RWPE2 (cell line): ENCODE measurements around the gene C19orf25.

ENCODE experiments used
- ATAC-seq: fragments of 200-7000 bp; cut with Tn5 transposase; 3 replicates; pipeline ENCODE4 v1.9.1; 2021; ENCODE audit warnings: low read depth
- DNase-seq: peaks from one replicate; pipeline ENCODE4 v3.0.0-alpha.2; 2020; ENCODE audit warnings: low spot score
- H3K27ac ChIP-seq: fragments of 450-650 bp; 2 replicates; pipeline ENCODE4 v1.5.1; 2017; ENCODE audit warnings: mild to moderate bottlenecking; ENCODE audit not compliant: poor library complexity, severe bottlenecking
- H3K27me3 ChIP-seq: fragments of 250-450 bp; sonication (Bioruptor Pico); 2 replicates; pipeline ENCODE4 v1.5.1; 2021; ENCODE audit warnings: mild to moderate bottlenecking, moderate library complexity; ENCODE audit not compliant: insufficient read depth, poor library complexity, severe bottlenecking
- H3K36me3 ChIP-seq: fragments of 250-450 bp; sonication (Bioruptor Pico); 2 replicates; pipeline ENCODE4 v1.5.1; 2020; ENCODE audit warnings: low read depth, mild to moderate bottlenecking, moderate library complexity
- H3K4me1 ChIP-seq: fragments of 250-450 bp; sonication (Bioruptor Pico); 2 replicates; pipeline ENCODE4 v1.5.1; 2021; ENCODE audit warnings: mild to moderate bottlenecking, moderate library complexity; ENCODE audit not compliant: insufficient read depth, poor library complexity, severe bottlenecking
- H3K4me3 ChIP-seq: fragments of 250-450 bp; sonication (Bioruptor Pico); 2 replicates; pipeline ENCODE4 v1.5.1; 2021; ENCODE audit warnings: mild to moderate bottlenecking, moderate library complexity; ENCODE audit not compliant: severe bottlenecking
- H3K9me3 ChIP-seq: fragments of 250-450 bp; sonication (Bioruptor Pico); 2 replicates; pipeline ENCODE4 v1.5.1; 2021; ENCODE audit warnings: mild to moderate bottlenecking, moderate library complexity; ENCODE audit not compliant: severe bottlenecking
- TF ChIP-seq, protein P1 (sequence below): fragments of 450-650 bp; IDR thresholded peaks from one replicate; pipeline ENCODE4 v1.5.1; 2017; ENCODE audit warnings: mild to moderate bottlenecking, moderate library complexity; ENCODE audit not compliant: poor library complexity, severe bottlenecking

Gene C19orf25

GRCh38 chr19:1433119-1434039, 45.6 kb downstream of the C19orf25 start:
- Histone ChIP-seq H3K4me1 (no peaks in the 10 kb centered on the region), H3K36me3 (peaks cover 63% of the 10 kb centered on the region), H3K4me3 (no peak overlapping the region), H3K27ac (no peak overlapping the region), H3K9me3 (no peaks in the 10 kb centered on the region), H3K27me3 (no peaks in the 10 kb centered on the region)
- TF ChIP-seq, protein P1, sequence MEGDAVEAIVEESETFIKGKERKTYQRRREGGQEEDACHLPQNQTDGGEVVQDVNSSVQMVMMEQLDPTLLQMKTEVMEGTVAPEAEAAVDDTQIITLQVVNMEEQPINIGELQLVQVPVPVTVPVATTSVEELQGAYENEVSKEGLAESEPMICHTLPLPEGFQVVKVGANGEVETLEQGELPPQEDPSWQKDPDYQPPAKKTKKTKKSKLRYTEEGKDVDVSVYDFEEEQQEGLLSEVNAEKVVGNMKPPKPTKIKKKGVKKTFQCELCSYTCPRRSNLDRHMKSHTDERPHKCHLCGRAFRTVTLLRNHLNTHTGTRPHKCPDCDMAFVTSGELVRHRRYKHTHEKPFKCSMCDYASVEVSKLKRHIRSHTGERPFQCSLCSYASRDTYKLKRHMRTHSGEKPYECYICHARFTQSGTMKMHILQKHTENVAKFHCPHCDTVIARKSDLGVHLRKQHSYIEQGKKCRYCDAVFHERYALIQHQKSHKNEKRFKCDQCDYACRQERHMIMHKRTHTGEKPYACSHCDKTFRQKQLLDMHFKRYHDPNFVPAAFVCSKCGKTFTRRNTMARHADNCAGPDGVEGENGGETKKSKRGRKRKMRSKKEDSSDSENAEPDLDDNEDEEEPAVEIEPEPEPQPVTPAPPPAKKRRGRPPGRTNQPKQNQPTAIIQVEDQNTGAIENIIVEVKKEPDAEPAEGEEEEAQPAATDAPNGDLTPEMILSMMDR: no peak
- ATAC-seq (no peak), DNase-seq (no peak)

DNA sequence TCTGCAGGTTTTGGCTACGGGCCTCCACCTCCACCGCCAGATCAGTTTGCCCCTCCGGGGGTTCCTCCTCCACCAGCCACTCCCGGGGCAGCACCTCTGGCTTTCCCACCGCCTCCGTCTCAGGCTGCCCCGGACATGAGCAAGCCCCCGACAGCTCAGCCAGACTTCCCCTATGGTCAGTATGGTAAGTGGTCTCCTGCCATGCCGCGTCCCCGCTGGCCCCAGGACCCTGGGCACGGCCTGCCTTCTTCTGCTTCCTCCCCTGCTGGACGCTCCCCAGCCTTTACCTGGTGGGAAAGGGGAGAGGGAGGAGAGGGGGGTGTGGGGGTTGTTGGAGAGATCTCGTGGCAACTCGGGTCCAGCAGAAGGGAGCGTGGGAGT, 46.5 kb downstream of the C19orf25 start:
- ATAC-seq (no peak), DNase-seq (no peak)
- Histone ChIP-seq H3K27ac (no peak overlapping the region), H3K4me3 (no peak overlapping the region), H3K27me3 (no peaks in the 10 kb centered on the region), H3K4me1 (no peaks in the 10 kb centered on the region), H3K36me3 (peaks cover 72% of the 10 kb centered on the region), H3K9me3 (no peaks in the 10 kb centered on the region)
- TF ChIP-seq, protein P1: no peak

GRCh38 chr19:1431759-1432506, 47.1 kb downstream of the C19orf25 start:
- TF ChIP-seq, protein P1: no peak
- no peak for ATAC-seq
- H3K9me3 ChIP-seq: no peaks in the 10 kb centered on the region
- H3K4me1 ChIP-seq: no peaks in the 10 kb centered on the region
- peaks cover 77% of the 10 kb centered on the region for H3K36me3 ChIP-seq
- DNase-seq: no peak
- no peaks in the 10 kb centered on the region for H3K27me3 ChIP-seq
- no peak overlapping the region for H3K4me3 ChIP-seq
- H3K27ac ChIP-seq: no peak overlapping the region

- ATAC-seq (no peak), DNase-seq (no peak)
- Histone ChIP-seq H3K36me3 (peaks cover 93% of the 10 kb centered on the region), H3K4me3 (no peak overlapping the region), H3K27ac (no peak overlapping the region), H3K9me3 (no peaks in the 10 kb centered on the region), H3K27me3 (no peaks in the 10 kb centered on the region), H3K4me1 (peaks cover 2% of the 10 kb centered on the region)
- TF ChIP-seq, protein P1: no peak
These were observed 48.8 kb downstream of the C19orf25 start for GRCh38 chr19:1430246-1430645.
